Right lobe of liver (tissue), 6 donors: Measurements from ENCODE around the gene TCL1B. TPM values are rescaled to one million over a fixed set of nuclear protein-coding genes. Genes with fewer than 3 reads are reported as not detected.

Experiments used
- ATAC-seq, 4 donors: fragments of 200-7000 bp; cut with Tn5 transposase; one replicate each; pipeline ENCODE4 v1.9.1; 2020; ENCODE audit warnings: mild to moderate bottlenecking in 4 of 4, moderate library complexity in 4 of 4
- DNase-seq, 3 donors: peaks; one replicate each; pipeline ENCODE4 v3.0.0-alpha.2; 2020
- H3K27ac ChIP-seq, 3 donors: fragments of 200-600 bp; one replicate each; pipeline ENCODE4 v1.8.0; 2022
- H3K27me3 ChIP-seq, 2 donors: fragments of 200-600 bp; one replicate each; pipeline ENCODE4 v1.8.0; 2022
- H3K36me3 ChIP-seq, 4 donors: fragments of 200-600 bp; sonication (generic) in 1 of 4; one replicate each; pipeline versions ENCODE4 v1.5.1 to v1.8.0; 2017 to 2022; ENCODE audit warnings: control low read depth in 1 of 4
- H3K4me1 ChIP-seq, 4 donors: fragments of 200-600 bp; sonication (generic) in 1 of 4; one replicate each; pipeline versions ENCODE4 v1.5.1 to v1.8.0; 2017 to 2022; ENCODE audit warnings: control low read depth in 1 of 4
- H3K4me3 ChIP-seq, 3 donors: fragments of 200-600 bp; one replicate each; pipeline ENCODE4 v1.8.0; 2022
- H3K9me3 ChIP-seq, 4 donors: fragments of 200-600 bp; sonication (generic) in 1 of 4; one replicate each; pipeline versions ENCODE4 v1.5.1 to v1.8.0; 2017 to 2022; ENCODE audit warnings: control low read depth in 1 of 4
- POLR2A ChIP-seq: fragments of 450-650 bp; IDR thresholded peaks from one replicate; pipeline ENCODE4 v1.6.1; 2017; ENCODE audit warnings: antibody characterized with exemption, mild to moderate bottlenecking
- WGBS: methylation state at CpG from one replicate; pipeline ENCODE4 v1.1.6; 2018; ENCODE audit warnings: low coverage, low lambda C conversion rate; ENCODE audit not compliant: insufficient coverage; ENCODE audit errors: missing lambda C conversion rate; 5-methylcytosine and 5-hydroxymethylcytosine counted together
- intact Hi-C, 2 donors: fragments of 100-400 bp; cut with DNase I; formaldehyde crosslinking; loops; one replicate each; pipeline versions ENCODE4 v1.11.2 to v1.14.1; 2022
- total RNA-seq, 6 experiments: library from RNA; depleted of rRNA in 2 of 6; stranded (reverse); fragments of >200 nt in 2 of 6; fragmentation: NEBNext Ultra II Directional in 3 of 6; extraction: Animal tissue kit (Norgen Biotek cat#: 25700) in 3 of 6; gene quantifications; one replicate each; pipeline versions ENCODE4 v1.1.0 to v1.2.4, GENCODE V29; 2016 to 2023
- TF ChIP-seq, protein P1 (sequence below), 4 donors: fragments of 200-600 bp in 3 of 4; fragments of 450-650 bp in 1 of 4; IDR thresholded peaks; one replicate each; pipeline versions ENCODE4 v1.5.1 to v1.8.0; 2016 to 2022; ENCODE audit warnings: antibody characterized with exemption in 4 of 4, mild to moderate bottlenecking in 2 of 4
- donor health status: DM: no; HTN: yes; CAD: no.
- donor health status: DM: no; HTN: no; CAD: no.
- donor health status: DM: no; HTN: no; CAD: no.
- donor health status: DM: no; HTN: yes; CAD: no.
- donor health status: DM: no; HTN: yes; CAD: no.

Gene TCL1B
- total RNA-seq, 6 experiments from 2014 or later = not detected

GRCh38 chr14:95695051-95695450 lies 8.8 kb downstream of the TCL1B start:
- intact Hi-C loops = no loop called here
- Histone ChIP-seq H3K4me3 (no peak overlapping the region), H3K4me1 (no peaks in the 10 kb centered on the region), H3K27me3 (no peaks in the 10 kb centered on the region), H3K36me3 (no peaks in the 10 kb centered on the region), H3K9me3 (no peaks in the 10 kb centered on the region), H3K27ac (no peak overlapping the region)
- 80% methylated on average over 1 of the region's 5 CpGs for WGBS
- no peak for ATAC-seq
- no peak for DNase-seq
- TF ChIP-seq, protein P1, sequence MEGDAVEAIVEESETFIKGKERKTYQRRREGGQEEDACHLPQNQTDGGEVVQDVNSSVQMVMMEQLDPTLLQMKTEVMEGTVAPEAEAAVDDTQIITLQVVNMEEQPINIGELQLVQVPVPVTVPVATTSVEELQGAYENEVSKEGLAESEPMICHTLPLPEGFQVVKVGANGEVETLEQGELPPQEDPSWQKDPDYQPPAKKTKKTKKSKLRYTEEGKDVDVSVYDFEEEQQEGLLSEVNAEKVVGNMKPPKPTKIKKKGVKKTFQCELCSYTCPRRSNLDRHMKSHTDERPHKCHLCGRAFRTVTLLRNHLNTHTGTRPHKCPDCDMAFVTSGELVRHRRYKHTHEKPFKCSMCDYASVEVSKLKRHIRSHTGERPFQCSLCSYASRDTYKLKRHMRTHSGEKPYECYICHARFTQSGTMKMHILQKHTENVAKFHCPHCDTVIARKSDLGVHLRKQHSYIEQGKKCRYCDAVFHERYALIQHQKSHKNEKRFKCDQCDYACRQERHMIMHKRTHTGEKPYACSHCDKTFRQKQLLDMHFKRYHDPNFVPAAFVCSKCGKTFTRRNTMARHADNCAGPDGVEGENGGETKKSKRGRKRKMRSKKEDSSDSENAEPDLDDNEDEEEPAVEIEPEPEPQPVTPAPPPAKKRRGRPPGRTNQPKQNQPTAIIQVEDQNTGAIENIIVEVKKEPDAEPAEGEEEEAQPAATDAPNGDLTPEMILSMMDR (IDR thresholded peaks at IDR 0.05) = no peak
- no peak for TF ChIP-seq POLR2A

DNA sequence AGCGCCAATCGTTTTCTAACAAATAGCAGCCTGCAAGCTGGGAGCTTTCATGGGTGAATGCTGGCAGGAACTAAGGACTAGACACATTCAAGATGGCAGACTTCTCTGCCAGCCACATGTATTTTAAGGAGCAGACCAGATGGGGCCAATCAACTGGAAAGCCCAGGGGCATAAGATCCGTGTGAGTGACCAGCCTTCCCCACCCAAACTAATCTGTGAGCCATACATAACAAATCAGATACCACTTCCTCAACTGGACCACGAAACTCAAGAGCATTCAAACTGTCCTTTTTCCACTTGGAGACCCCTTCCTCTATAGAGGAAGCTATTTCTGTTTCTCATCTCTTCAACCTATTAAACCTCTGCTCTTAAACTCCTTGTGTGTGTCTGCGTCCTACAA lies 9.7 kb downstream of the TCL1B start:
- ATAC-seq = no peak
- TF ChIP-seq POLR2A = no peak
- TF ChIP-seq, protein P1 (IDR thresholded peaks at IDR 0.05) = no peak
- no peaks in the 10 kb centered on the region for H3K27me3 ChIP-seq

GRCh38 chr14:95696741-95697140 lies 10.5 kb downstream of the TCL1B start:
- DNase-seq (no peak), ATAC-seq (no peak)
- intact Hi-C loops = no loop called here
- Histone ChIP-seq H3K27ac (no peak overlapping the region), H3K27me3 (no peaks in the 10 kb centered on the region), H3K4me3 (no peak overlapping the region), H3K9me3 (no peaks in the 10 kb centered on the region), H3K36me3 (no peaks in the 10 kb centered on the region), H3K4me1 (no peaks in the 10 kb centered on the region)
- TF ChIP-seq, protein P1 (IDR thresholded peaks at IDR 0.05) = no peak
- TF ChIP-seq POLR2A = no peak
- WGBS = 43% methylated on average over 9 of the region's 15 CpGs

More for the DNA sequence above, 9.7 kb downstream of the TCL1B start:
- DNase-seq = no peak
- H3K4me1 ChIP-seq = no peaks in the 10 kb centered on the region
- H3K4me3 ChIP-seq = no peak overlapping the region
- no peaks in the 10 kb centered on the region for H3K9me3 ChIP-seq
- H3K36me3 ChIP-seq = no peaks in the 10 kb centered on the region
- intact Hi-C loops = no loop called here
- no peak overlapping the region for H3K27ac ChIP-seq
- 56% methylated on average over 5 of the region's 5 CpGs for WGBS

GRCh38 chr14:95697764-95698163 lies 11.5 kb downstream of the TCL1B start:
- WGBS = 42% methylated on average over 7 of the region's 7 CpGs
- no peak overlapping the region for H3K4me3 ChIP-seq
- no peaks in the 10 kb centered on the region for H3K9me3 ChIP-seq
- DNase-seq = no peak
- H3K27ac ChIP-seq = no peak overlapping the region
- intact Hi-C loops = no loop called here
- H3K36me3 ChIP-seq = no peaks in the 10 kb centered on the region
- no peaks in the 10 kb centered on the region for H3K4me1 ChIP-seq
- no peak for ATAC-seq
- no peaks in the 10 kb centered on the region for H3K27me3 ChIP-seq
- TF ChIP-seq POLR2A = no peak
- TF ChIP-seq, protein P1 (IDR thresholded peaks at IDR 0.05) = no peak

GRCh38 chr14:95698287-95698686 lies 12.1 kb downstream of the TCL1B start:
- no peak for TF ChIP-seq POLR2A
- TF ChIP-seq, protein P1 (IDR thresholded peaks at IDR 0.05) = no peak
- no peak overlapping the region for H3K4me3 ChIP-seq
- no peak for DNase-seq
- no peak overlapping the region for H3K27ac ChIP-seq
- H3K36me3 ChIP-seq = no peaks in the 10 kb centered on the region
- no peaks in the 10 kb centered on the region for H3K27me3 ChIP-seq
- no peaks in the 10 kb centered on the region for H3K9me3 ChIP-seq
- no peak for ATAC-seq
- intact Hi-C loops = no loop called here
- no peaks in the 10 kb centered on the region for H3K4me1 ChIP-seq
